GM12878 (cell line): ENCODE results near the gene CYB5A. TPM values are rescaled to one million over a fixed set of nuclear protein-coding genes. Genes with fewer than 3 reads are reported as not detected.

ENCODE experiments used
- ATAC-seq: fragments of 200-7000 bp; cut with Tn5 transposase; 3 replicates; pipeline ENCODE4 v1.9.1; 2020; ENCODE audit warnings: mild to moderate bottlenecking, moderate library complexity
- BruUV-seq: library from RNA; stranded (reverse); fragments of 400-500 nt; replicated peaks from 2 replicates; lab custom pipeline; 2021; lab: Mats Ljungman, UMichigan
- CTCF ChIA-PET: fragments of 300-600 bp; sonication (Branson Sonifier 250); formaldehyde crosslinking; extraction: SDS; loops from one replicate; lab custom pipeline; 2021; ENCODE audit warnings: inconsistent platforms; lab: Yijun Ruan, JAX
- POLR2A ChIA-PET: fragments of 350-600 bp; formaldehyde crosslinking; extraction: SDS; loops from one replicate; lab custom pipeline; 2021; ENCODE audit warnings: inconsistent platforms; lab: Charles Lee
- RAD21 ChIA-PET: fragments of 300-600 bp; sonication (Branson Sonifier 250); formaldehyde crosslinking; loops from one replicate; lab custom pipeline; 2023; ENCODE audit warnings: antibody characterized with exemption; ENCODE audit not compliant: unreplicated experiment; lab: Charles Lee
- SMC1A ChIA-PET: fragments of 300-600 bp; sonication (Branson Sonifier 250); formaldehyde crosslinking; loops from one replicate; lab custom pipeline; 2023; ENCODE audit not compliant: unreplicated experiment, uncharacterized antibody; lab: Charles Lee
- DNase-seq: peaks from one replicate; pipeline ENCODE4 v3.0.0-alpha.2; 2011; ENCODE audit warnings: low read depth, low spot score
- FAIRE-seq: peaks from 3 replicates; lab custom pipeline; 2011; peaks lifted over from hg19 to GRCh38; lab: Jason Lieb, UNC
- H2AFZ ChIP-seq: 2 replicates; pipeline ENCODE4 v1.6.0; 2011; ENCODE audit warnings: low read depth, low read length, control low read depth; ENCODE audit not compliant: control insufficient read depth
- H3K27ac ChIP-seq: 2 replicates; pipeline ENCODE4 v1.5.1; 2011; ENCODE audit warnings: control low read depth; ENCODE audit not compliant: control insufficient read depth, insufficient read depth
- H3K27me3 ChIP-seq, 2 experiments: replicated peaks in 1 of 2; 2 replicates each; pipeline versions ENCODE4 v1.6.0 to v1.6.1; 2011; ENCODE audit warnings: low read length in 1 of 2; ENCODE audit not compliant: control insufficient read depth in 2 of 2, insufficient read depth in 2 of 2
- H3K36me3 ChIP-seq, 2 experiments: 2 replicates each; pipeline ENCODE4 v1.5.1; 2011; ENCODE audit warnings: low read length in 1 of 2; ENCODE audit not compliant: control insufficient read depth in 2 of 2, insufficient read depth in 2 of 2
- H3K4me1 ChIP-seq: 2 replicates; pipeline ENCODE4 v1.6.1; 2011; ENCODE audit warnings: mild to moderate bottlenecking, low read length, moderate library complexity, mixed read lengths; ENCODE audit not compliant: control insufficient read depth, insufficient read depth
- H3K4me2 ChIP-seq: 2 replicates; pipeline ENCODE4 v1.6.0; 2011; ENCODE audit warnings: control low read depth; ENCODE audit not compliant: control insufficient read depth, insufficient read depth
- H3K4me3 ChIP-seq: fragments of 200-600 bp; sonication (generic); 2 replicates; pipeline ENCODE4 v1.5.1; 2016
- H3K79me2 ChIP-seq: 2 replicates; pipeline ENCODE4 v1.6.0; 2011; ENCODE audit warnings: low read length; ENCODE audit not compliant: control insufficient read depth, insufficient read depth
- H3K9ac ChIP-seq: 2 replicates; pipeline ENCODE4 v1.8.0; 2011; ENCODE audit warnings: low read length, control low read depth, mixed read lengths; ENCODE audit not compliant: control insufficient read depth, insufficient read depth
- H3K9me3 ChIP-seq: replicated peaks from 3 replicates; pipeline ENCODE4 v1.5.1; 2011; ENCODE audit warnings: mild to moderate bottlenecking, low read length; ENCODE audit not compliant: control insufficient read depth, insufficient read depth
- H4K20me1 ChIP-seq: 2 replicates; pipeline ENCODE4 v1.6.0; 2011; ENCODE audit not compliant: control insufficient read depth, insufficient read depth
- E4F1 ChIP-seq: fragments of 450-650 bp; IDR thresholded peaks from 2 replicates; pipeline ENCODE4 v1.6.1; 2018; ENCODE audit warnings: borderline replicate concordance, mild to moderate bottlenecking; ENCODE audit not compliant: partially characterized antibody
- HSF1 ChIP-seq: fragments of 150-350 bp; IDR thresholded peaks from 2 replicates; pipeline ENCODE4 v1.6.1; 2014; ENCODE audit warnings: mild to moderate bottlenecking, low read depth, low read length
- MTA3 ChIP-seq: IDR thresholded peaks from 2 replicates; pipeline ENCODE4 v1.6.1; 2012; ENCODE audit warnings: low read length, inconsistent platforms, borderline replicate concordance
- RAD21 ChIP-seq: IDR thresholded peaks from 2 replicates; pipeline ENCODE4 v1.6.1; 2011; ENCODE audit warnings: mild to moderate bottlenecking, low read depth, low read length, moderate library complexity; ENCODE audit not compliant: insufficient read depth
- SMC3 ChIP-seq: IDR thresholded peaks from 2 replicates; pipeline ENCODE4 v1.6.1; 2011; ENCODE audit warnings: low read length, improper control_type of control experiment, borderline replicate concordance
- SUZ12 ChIP-seq: fragments of 200-600 bp; sonication (generic); IDR thresholded peaks from one replicate; pipeline ENCODE4 v1.6.1; 2018; ENCODE audit warnings: antibody characterized with exemption, mild to moderate bottlenecking; ENCODE audit not compliant: unreplicated experiment
- WGBS: methylation state at CpG from one replicate; pipeline ENCODE4 v1.1.6; 2016; ENCODE audit warnings: low lambda C conversion rate; ENCODE audit not compliant: insufficient replicate concordance, insufficient coverage; ENCODE audit errors: missing lambda C conversion rate; 5-methylcytosine and 5-hydroxymethylcytosine counted together
- in situ Hi-C: fragments of 300-500 bp; cut with MboI; formaldehyde crosslinking; loops from 9 replicates; pipeline ENCODE4 v1.14.3; 2018; ENCODE audit warnings: mixed read lengths
- intact Hi-C: fragments of 100-400 bp; cut with micrococcal nuclease; formaldehyde crosslinking; loops from one replicate; pipeline ENCODE4 v1.14.2; 2022; ENCODE audit not compliant: unreplicated experiment
- polyA plus RNA-seq, 11 experiments: library from polyadenylated mRNA; depleted of rRNA in 4 of 11; unstranded in 6 of 11; stranded (reverse) in 5 of 11; fragments of >200 nt; fragmentation: Nextera tagmentation in 4 of 11; fragmentation: Illumina TruSeq in 1 of 11; extraction: Ambion mirVana in 4 of 11; extraction: Trizol in 1 of 11; gene quantifications; 1 replicate in 1 of 11; 2 replicates in 10 of 11; pipeline versions ENCODE4 v1.2.1 to v1.2.3, GENCODE V29; 2011 to 2016; ENCODE audit warnings: inconsistent platforms in 2 of 11, missing spikeins in 2 of 11, low read depth in 1 of 11
- total RNA-seq, 4 experiments: library from RNA; depleted of rRNA in 3 of 4; stranded (reverse); fragments of >200 nt in 3 of 4; fragmentation: Illumina TruSeq in 1 of 4; extraction: Trizol in 1 of 4; gene quantifications; 2 replicates each; pipeline versions ENCODE4 v1.2.1 to v1.2.3, GENCODE V29; 2013 to 2021

The CYB5A gene
- total and polyA plus RNA-seq, 10 of the 15 experiments (the other 5 are each of a cell fraction or from before 2014, with no cell fraction given), result 60.2 to 129 (median 103) TPM

- no TSS peak for BruUV-seq
- no peak overlapping the region for H3K4me2 ChIP-seq
- H3K27ac ChIP-seq, result no peak overlapping the region
- H3K4me3 ChIP-seq, result no peak overlapping the region
- ChIA-PET CTCF (no interaction called here), RAD21 (no interaction called here), SMC1A (interaction anchor here (1.4 kb wide), 2 partner anchors 9 to 13 kb away, joined by 5 to 6 read pairs; no protein-coding TSS in a partner anchor), POLR2A (no interaction called here)
- peaks cover 7% of the 10 kb centered on the region for H3K4me1 ChIP-seq
- TF ChIP-seq SMC3, result no peak
- no peak for TF ChIP-seq MTA3
- no peak for TF ChIP-seq RAD21
- no peak for TF ChIP-seq E4F1
- TF ChIP-seq SUZ12, result no peak
- TF ChIP-seq HSF1, result no peak
- peaks cover 5% of the 10 kb centered on the region; the same call in 1 of the 2 replicates for H3K79me2 ChIP-seq
- H3K9ac ChIP-seq, result no peak overlapping the region
- no peaks in the 10 kb centered on the region for H4K20me1 ChIP-seq
- no peaks in the 10 kb centered on the region for H3K27me3 ChIP-seq
- no peaks in the 10 kb centered on the region for H3K9me3 ChIP-seq
- FAIRE-seq, result no peak
- intact Hi-C loops, result no loop called here
- H2AFZ ChIP-seq, result no peak overlapping the region
- H3K36me3 ChIP-seq, result no peaks in the 10 kb centered on the region
- WGBS, result 77% methylated on average over 2 of the region's 2 CpGs
- in situ Hi-C loops, result no loop called here
- ATAC-seq, result no peak
- DNase-seq, result no peak
These were observed 4.9 kb downstream of the CYB5A start for GRCh38 chr18:74286856-74287255.
